Panc1 (cell line): ENCODE data around the gene BCO2. TPM values are rescaled to one million over a fixed set of nuclear protein-coding genes. Genes with fewer than 3 reads are reported as not detected.
"Not testable (repeated sequence)": the region's sequence is repeated elsewhere in the genome, so short reads cannot be mapped to it uniquely, and the experiment has no call there.

Experiments used
- ATAC-seq: fragments of 200-7000 bp; cut with Tn5 transposase; 2 replicates; pipeline ENCODE4 v1.9.1; 2020; ENCODE audit warnings: mild to moderate bottlenecking, moderate library complexity
- BruUV-seq: library from RNA; stranded (reverse); fragments of 400-500 nt; replicated peaks from 2 replicates; lab custom pipeline; 2021; lab: Mats Ljungman, UMichigan
- CTCF ChIA-PET: fragments of 300-600 bp; sonication (Branson Sonifier 250); formaldehyde crosslinking; loops from one replicate; lab custom pipeline; 2022; ENCODE audit warnings: antibody characterized with exemption; lab: Charles Lee
- POLR2A ChIA-PET: fragments of 300-600 bp; sonication (Branson Sonifier 250); formaldehyde crosslinking; loops from one replicate; lab custom pipeline; 2022; ENCODE audit warnings: antibody characterized with exemption; lab: Charles Lee
- DNase-seq: peaks from one replicate; pipeline ENCODE4 v3.0.0-alpha.2; 2010; ENCODE audit warnings: low read depth, low spot score
- H3K27ac ChIP-seq: 2 replicates; pipeline ENCODE4 v1.5.1; 2011; ENCODE audit warnings: mild to moderate bottlenecking, low read length, inconsistent platforms
- H3K27me3 ChIP-seq: fragments of 200-500 bp; sonication (Bioruptor generic); 2 replicates; pipeline ENCODE4 v1.6.0; 2014; ENCODE audit warnings: low read length, inconsistent platforms; ENCODE audit not compliant: control insufficient read depth, insufficient read depth
- H3K36me3 ChIP-seq: fragments of 200-500 bp; sonication (Bioruptor generic); 2 replicates; pipeline ENCODE4 v1.5.1; 2014; ENCODE audit warnings: inconsistent platforms, mild to moderate bottlenecking, low read length, moderate library complexity; ENCODE audit not compliant: control insufficient read depth, insufficient read depth
- H3K4me1 ChIP-seq: 2 replicates; pipeline ENCODE4 v1.5.1; 2011; ENCODE audit warnings: inconsistent platforms, mild to moderate bottlenecking, low read length, moderate library complexity; ENCODE audit not compliant: control insufficient read depth, insufficient read depth
- H3K4me3 ChIP-seq, 2 experiments: 2 replicates each; pipeline ENCODE4 v1.5.1; 2011 to 2012; ENCODE audit warnings: low read depth in 2 of 2, low read length in 2 of 2, mild to moderate bottlenecking in 2 of 2, inconsistent platforms in 1 of 2, moderate library complexity in 1 of 2
- H3K9me3 ChIP-seq: fragments of 200-500 bp; sonication (Bioruptor generic); 2 replicates; pipeline ENCODE4 v1.5.1; 2014; ENCODE audit warnings: low read depth, mild to moderate bottlenecking, inconsistent platforms, low read length, moderate library complexity; ENCODE audit not compliant: control insufficient read depth, insufficient read depth
- CTCF ChIP-seq: fragments of 450-650 bp; IDR thresholded peaks from 2 replicates; pipeline ENCODE4 v1.5.1; 2017; ENCODE audit warnings: mild to moderate bottlenecking
- POLR2AphosphoS5 ChIP-seq: IDR thresholded peaks from 2 replicates; pipeline ENCODE4 v1.6.1; 2012; ENCODE audit warnings: mild to moderate bottlenecking, low read depth, low read length, moderate library complexity
- REST ChIP-seq, 2 experiments: IDR thresholded peaks; 2 replicates each; pipeline ENCODE4 v1.6.1; 2011 to 2012; ENCODE audit warnings: low read depth in 2 of 2, control low read depth in 1 of 2, low read length in 1 of 2, mild to moderate bottlenecking in 1 of 2, moderate library complexity in 1 of 2; ENCODE audit not compliant: insufficient read depth in 1 of 2
- SIN3A ChIP-seq: IDR thresholded peaks from 2 replicates; pipeline ENCODE4 v1.6.1; 2012; ENCODE audit warnings: low read depth, mild to moderate bottlenecking, low read length, moderate library complexity, borderline replicate concordance; ENCODE audit not compliant: insufficient read depth
- TCF7L2 ChIP-seq: IDR thresholded peaks from 2 replicates; pipeline ENCODE4 v1.6.1; 2011; ENCODE audit warnings: mild to moderate bottlenecking, low read depth, low read length, inconsistent platforms
- in situ Hi-C: cut with HindIII; loops from 2 replicates; pipeline ENCODE4 v1.10.0; 2016; ENCODE audit warnings: low sequenced_read_pairs, low pct_unique_long_range_greater_than_20kb
- intact Hi-C: fragments of 100-400 bp; cut with micrococcal nuclease; formaldehyde crosslinking; loops from one replicate; pipeline ENCODE4 v1.10.0; 2022; ENCODE audit not compliant: unreplicated experiment
- total RNA-seq: library from RNA; stranded (reverse); gene quantifications from one replicate; pipeline ENCODE4 v1.2.1, GENCODE V29; 2021; ENCODE audit not compliant: unreplicated experiment

BCO2 gene
- total RNA-seq, 1 experiment from 2014 or later: 2.5 TPM

DNA sequence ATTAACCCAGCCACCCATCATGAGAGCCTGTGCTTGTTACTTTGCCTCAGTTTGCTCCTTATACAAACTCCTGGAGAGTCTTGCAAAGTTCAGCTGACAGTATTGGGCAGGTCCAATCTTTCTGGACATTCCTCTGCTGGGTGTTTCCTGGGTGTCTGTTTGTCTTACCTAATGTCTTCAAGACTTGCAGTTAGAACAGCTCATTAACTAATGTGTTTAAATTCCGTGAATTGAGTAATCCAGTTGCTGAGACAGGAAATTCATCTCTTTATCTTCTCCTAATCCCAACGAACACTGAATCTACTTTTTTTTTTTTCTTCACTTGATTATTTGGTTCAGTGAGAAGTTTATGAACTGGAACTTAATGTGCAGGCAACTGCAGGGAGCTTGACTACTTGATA lies 20.6 kb downstream of the BCO2 start:
- no peak overlapping the region for H3K4me3 ChIP-seq
- H3K27me3 ChIP-seq: no peaks in the 10 kb centered on the region
- in situ Hi-C loops (no loop called here), intact Hi-C loops (no loop called here)
- DNase-seq: no peak
- H3K27ac ChIP-seq: no peak overlapping the region
- H3K4me1 ChIP-seq: no peaks in the 10 kb centered on the region
- no peaks in the 10 kb centered on the region for H3K36me3 ChIP-seq
- ChIA-PET CTCF (no interaction called here), POLR2A (no interaction called here)
- H3K9me3 ChIP-seq: no peaks in the 10 kb centered on the region
- ATAC-seq: no peak
- no TSS peak for BruUV-seq
- TF ChIP-seq CTCF: no peak
- no peak for TF ChIP-seq TCF7L2
- TF ChIP-seq SIN3A: no peak
- no peak for TF ChIP-seq REST (IDR thresholded peaks at IDR 0.05; ENCODE audit: insufficient read depth in 1 of 2, low read depth in 2 of 2, low read length in 1 of 2)
- no peak for TF ChIP-seq POLR2AphosphoS5

GRCh38 chr11:112196519-112197087 lies 21.3 kb downstream of the BCO2 start:
- TF ChIP-seq REST (IDR thresholded peaks at IDR 0.05; ENCODE audit: insufficient read depth in 1 of 2, low read depth in 2 of 2, low read length in 1 of 2) (no peak), TCF7L2 (no peak), POLR2AphosphoS5 (no peak), CTCF (no peak), SIN3A (no peak)
- Histone ChIP-seq H3K4me1 (no peaks in the 10 kb centered on the region), H3K27me3 (no peaks in the 10 kb centered on the region), H3K27ac (no peak overlapping the region), H3K36me3 (no peaks in the 10 kb centered on the region), H3K9me3 (no peaks in the 10 kb centered on the region), H3K4me3 (no peak overlapping the region)
- ChIA-PET CTCF (interaction anchor here (0.5 kb wide), 1 partner anchor 19 kb away, joined by 5 read pairs; no protein-coding TSS in a partner anchor), POLR2A (no interaction called here)
- DNase-seq (no peak), ATAC-seq (no peak)
- no TSS peak for BruUV-seq
- in situ Hi-C loops: no loop called here
- intact Hi-C loops: no loop called here

GRCh38 chr11:112199101-112199500 lies 23.8 kb downstream of the BCO2 start:
- in situ Hi-C loops, H3K4me1 ChIP-seq, H3K27ac ChIP-seq, CTCF ChIA-PET, DNase-seq, H3K9me3 ChIP-seq, POLR2A ChIA-PET, ATAC-seq, H3K27me3 ChIP-seq, BruUV-seq, H3K4me3 ChIP-seq, H3K36me3 ChIP-seq, intact Hi-C loops: not testable (repeated sequence)
